NCI-H2196 treated with DMSO at 0.1 percent for 48 hours (cell line): ENCODE measurements around the gene VEZF1.
A peak's percentile ranks its signal among the peaks of the same experiment; 100 is the strongest.
"Not testable (repeated sequence)": the region's sequence is repeated elsewhere in the genome, so short reads cannot be mapped to it uniquely, and the experiment has no call there.

Source experiments
- DNase-seq: peaks from one replicate; lab custom pipeline; 2025; ENCODE audit not compliant: unreplicated experiment; lab: John Stamatoyannopoulos, UW

Gene VEZF1

DNA sequence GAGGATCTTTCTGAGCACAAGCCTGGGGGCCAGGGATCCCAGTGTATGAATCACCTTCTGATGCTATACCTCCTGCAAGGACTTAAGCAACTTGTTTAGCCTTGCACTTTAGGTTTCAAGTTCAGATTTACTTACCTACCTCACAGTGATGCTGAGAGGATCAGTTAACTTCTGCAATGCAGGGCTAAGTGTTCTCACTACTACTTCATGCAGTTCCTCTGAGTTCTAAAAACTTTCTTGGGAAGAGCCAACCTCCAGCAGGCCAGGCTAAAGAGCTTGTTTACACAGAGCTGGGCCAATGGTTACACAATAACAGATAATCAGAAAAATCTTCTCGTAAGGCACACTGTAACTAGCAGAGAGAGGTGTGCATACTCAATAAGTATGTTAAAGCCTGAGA is 13.0 kb downstream of the VEZF1 start:
- no peak for DNase-seq

DNA sequence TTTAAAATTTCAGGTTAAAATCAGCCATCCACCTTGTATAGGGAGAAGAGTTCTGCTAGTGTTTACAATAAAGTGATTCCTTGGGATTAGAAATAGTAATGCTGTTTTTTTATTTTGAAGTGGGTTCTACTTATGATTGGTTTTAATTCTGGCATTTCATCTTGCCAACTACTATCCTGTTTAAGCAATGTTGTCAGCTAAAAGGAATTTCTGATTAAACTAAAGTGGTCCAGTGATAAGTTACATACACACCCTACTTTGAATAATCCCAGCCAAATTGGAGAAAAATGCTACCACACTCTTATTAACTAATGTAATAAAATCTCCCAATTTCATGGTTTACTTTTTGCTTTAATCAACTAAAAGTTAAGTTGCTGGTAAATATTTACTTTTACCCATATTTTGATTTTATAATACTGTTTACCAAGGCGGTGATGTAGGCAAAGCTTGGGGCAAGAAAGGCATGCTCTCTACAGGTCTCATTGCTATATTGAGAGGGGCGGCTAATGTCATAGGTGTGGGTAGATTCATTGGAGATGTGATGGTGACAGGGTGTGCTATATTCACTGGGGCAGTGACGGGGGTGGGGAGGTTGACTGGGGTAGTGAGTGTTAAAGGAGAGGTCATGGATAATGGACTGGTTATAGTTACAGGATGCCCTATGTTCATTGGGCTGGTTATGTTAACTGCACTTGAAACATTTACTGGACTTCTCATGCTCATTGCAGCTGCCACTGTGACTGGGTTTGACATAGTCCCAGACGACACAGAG is 13.8 kb downstream of the VEZF1 start:
- not testable (repeated sequence) for DNase-seq

DNA sequence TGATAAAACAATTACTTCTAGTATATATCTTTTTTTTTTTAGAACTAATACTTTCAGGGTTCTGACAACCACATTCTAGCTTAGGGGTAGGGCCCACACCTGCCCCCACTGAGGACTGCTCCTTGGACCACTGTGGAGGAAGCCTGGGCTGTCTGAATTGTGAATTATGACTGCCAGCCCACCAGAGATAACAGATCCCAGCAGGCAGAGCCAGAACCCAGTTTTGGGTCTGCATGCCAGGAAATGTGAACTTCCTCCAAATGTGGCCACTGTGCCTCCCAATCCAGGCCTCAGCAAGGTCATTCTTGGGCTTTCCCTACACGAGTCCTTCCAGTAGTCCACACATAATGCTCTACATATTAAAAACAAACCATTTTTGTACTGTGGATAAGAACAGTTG is 15.9 kb downstream of the VEZF1 start:
- no peak for DNase-seq

DNA sequence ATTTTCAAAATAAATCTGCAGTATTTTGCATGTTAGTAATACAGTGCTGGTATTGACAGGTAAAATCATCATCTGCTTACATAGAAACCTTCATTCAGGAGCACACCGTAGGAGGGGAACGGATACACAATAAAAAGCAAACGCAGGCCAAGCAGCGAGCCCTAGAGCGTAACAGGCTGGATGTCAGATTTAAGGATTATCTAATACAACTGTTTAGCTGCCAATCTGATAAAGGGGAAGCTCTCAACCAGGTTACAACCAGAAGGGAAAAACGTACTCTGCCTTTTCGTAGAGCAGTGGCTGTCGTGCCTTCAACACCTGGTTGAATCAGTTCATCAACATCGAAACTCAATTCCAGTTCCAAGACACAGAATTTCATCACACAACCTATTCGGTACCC is 16.5 kb downstream of the VEZF1 start:
- DNase-seq: no peak

DNA sequence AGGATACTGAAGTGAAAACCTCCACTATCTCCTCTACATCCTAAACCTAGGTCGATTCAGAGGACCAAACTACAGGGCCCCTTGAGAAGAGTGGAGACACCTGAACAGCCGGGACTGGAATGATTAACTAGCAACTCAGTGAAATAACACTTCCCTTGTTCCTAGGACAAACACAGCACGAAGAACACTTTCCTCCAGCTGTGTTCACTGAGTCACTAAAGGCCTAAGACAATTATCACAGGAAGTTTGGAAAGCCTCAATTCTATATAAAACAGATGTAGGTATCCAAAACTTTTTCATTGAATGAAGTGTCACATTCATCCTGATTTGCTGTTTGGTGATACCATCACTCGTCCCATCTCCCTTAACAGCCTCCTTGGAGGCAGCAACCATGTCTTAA is 17.3 kb downstream of the VEZF1 start:
- no peak for DNase-seq

DNA sequence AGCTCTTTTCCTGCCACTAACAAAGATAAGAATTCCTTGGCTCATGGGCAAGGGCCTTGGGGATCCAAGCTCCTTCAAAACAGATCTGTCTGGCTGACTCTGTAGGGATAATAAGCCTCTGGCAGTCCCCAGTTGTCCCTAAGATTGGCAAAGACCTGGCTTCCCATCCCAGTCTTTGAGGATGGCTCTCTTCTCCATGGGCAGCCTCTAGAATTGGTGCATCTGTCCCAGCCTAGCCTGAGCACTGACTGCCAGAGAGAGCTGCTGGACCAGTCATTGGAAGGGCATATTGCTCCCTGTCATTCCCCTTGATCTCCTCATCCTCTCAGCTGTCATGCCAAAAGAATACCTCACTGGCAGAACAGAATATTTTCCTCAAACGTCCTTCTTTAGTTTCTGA is 19.6 kb downstream of the VEZF1 start:
- DNase-seq: no peak

DNA sequence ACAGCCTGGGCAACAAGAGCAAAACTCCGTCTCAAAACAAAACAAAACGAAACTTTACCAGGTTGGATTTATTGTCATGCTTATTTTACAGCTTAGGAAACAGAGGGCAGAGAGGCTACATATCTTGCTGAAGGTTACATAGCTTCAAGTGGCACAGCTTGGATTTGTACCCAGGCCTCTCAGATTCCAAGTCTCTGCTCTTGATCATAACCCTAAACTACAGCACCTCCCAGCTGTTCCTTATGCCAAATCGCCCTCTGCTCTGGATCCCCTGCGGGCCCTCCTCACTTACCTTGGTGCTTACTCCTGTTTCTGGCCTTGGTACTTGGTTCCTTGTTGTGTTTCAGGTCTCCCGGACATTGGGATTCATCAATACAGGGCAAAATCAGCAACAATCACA is 21.2 kb downstream of the VEZF1 start:
- DNase-seq: no peak

DNA sequence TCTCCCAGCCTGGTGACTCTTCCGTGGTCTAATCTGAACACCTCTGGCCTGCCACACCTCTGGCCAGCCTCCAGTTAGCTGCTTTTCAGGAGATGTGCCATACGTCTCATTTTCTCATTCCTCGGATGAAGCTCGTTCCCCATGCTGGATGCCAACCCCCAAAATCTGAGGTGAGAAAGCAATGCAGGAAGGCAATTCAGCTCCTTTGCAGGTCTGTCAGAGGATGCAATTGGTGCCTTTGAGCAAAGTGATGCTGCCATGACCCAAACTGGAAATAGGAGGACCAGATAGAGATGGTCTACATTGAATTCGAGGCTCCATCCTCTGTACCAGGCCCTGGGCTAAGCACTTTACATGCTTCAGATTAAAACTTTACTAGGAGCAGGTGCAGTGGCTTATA is 21.8 kb downstream of the VEZF1 start:
- DNase-seq: no peak

DNA sequence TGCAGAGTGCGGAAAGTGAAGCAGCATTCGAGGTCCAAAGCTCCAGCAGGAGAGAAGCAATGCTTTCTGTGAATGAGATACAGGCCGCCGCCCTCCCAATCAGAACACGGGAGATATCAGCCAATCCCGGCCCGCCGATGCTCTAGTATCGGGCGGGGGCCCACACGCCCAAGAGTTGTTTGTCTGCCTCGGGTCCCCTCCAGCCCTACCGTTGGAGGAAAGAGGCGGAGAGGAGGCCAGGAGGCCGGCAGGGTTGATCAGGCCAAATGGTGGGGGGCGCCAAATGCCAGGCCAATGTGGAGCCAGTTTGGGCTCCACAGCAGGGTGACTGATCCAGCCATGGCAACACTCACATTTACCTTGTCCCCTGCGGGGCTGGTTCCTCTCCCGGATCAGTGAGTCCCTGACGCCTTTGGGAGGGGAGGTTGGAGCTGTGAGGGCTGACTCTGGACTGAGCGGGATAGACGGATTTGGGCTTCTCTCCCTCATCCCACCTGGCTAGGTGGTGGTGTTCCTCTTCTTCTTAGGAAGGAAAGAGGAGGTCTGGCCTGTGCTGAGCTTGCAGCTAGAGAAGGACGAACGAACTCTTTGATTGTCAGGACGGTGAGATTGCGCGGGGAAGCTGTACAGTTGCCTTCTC is 22.4 kb downstream of the VEZF1 start:
- no peak for DNase-seq

DNA sequence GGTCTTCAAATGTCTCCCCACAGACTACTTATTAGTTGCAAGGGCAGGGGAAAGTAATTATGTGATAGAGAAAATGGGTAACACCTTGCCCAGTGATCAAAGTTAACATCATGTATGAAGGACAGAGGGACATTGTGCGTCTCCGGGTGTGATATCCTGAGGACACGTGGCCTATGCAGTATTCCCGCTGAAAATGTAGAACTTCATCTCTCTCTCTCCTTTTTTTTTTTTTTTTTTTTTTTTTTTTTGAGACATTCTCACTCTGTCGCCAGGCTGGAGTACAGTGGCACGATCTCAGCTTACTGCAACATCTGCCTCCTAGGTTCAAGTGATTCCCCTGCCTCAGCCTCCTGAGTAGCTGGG is 24.9 kb downstream of the VEZF1 start:
- no peak for DNase-seq

DNA sequence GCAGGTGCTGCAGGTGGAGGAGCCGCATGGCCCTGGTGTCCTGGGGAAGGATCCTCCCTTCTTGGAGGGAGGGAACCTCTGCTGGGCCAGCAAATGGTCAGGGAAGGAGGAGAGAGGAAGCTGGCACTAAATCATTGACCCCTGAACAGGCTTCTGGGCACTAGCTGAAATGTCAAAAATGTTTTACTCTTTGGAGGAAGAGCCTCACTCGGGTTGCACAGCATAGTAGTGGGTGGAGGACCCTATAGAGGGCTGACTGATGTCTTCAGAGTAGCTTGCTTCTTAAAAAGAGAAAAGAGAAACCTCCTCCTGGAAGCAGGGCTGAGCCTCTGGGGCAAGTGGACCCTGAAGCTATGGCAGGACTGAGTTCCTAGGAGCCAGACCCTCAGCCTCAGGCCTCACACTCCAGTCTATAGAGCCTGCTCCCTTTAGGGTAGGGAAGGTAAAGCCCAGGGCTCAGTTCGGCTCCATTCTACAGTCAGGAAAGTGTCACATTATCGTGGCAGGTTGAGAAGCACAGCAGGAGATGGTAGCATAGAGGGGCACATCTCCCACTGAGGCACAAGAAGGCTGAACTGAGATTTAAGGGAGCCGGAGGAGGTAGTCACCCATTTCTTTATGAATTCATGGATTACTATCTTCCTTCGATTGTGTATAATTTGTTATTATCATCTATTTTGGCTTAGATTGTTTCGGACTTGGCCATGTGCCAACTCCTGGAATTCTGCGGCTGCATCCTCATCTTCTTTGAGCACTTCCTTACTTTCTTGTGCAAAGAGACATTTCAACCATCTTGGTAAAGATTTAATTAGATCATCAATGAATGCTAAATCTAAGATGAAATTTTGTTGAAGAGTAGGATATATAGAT is 25.5 kb downstream of the VEZF1 start:
- no peak for DNase-seq

DNA sequence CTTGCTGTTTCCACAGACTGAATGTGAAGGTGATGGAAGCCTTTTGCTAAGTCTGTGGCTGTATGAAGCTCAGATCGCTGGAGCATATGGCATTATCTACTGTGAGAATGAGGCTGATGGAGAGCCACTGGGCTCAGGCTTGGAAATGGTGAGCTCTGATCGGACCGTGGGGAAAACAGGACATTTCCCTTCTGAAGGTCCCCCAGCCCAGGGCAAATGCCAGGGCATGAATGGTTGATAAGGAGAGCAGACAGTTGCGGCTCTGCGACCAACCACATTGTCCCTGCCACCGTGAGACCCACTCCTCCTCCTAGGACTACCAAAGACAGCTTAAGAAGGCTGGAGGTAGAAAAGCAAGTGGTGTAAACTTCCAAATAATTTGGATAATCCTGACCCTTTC is 28.1 kb downstream of the VEZF1 start:
- DNase-seq: no peak

DNA sequence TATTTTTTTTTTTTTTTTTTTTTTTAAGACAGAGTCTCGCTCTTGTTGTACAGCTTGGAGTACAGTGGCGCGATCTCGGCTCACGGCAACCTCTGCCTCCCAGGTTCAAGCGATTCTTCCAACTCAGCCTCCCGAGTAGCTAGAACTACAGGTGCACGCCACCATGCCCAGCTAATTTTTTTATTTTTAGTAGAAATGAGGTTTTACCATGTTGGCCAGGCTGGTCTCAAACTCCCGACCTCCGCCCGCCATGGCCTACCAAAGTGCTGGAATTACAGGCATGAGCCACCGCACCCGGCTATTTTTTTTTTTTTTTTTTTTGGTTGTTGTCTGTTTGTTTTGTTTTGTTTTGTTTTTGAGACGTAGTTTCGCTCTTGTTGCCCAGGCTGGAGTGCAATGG is 29.7 kb downstream of the VEZF1 start:
- not testable (repeated sequence) for DNase-seq

DNA sequence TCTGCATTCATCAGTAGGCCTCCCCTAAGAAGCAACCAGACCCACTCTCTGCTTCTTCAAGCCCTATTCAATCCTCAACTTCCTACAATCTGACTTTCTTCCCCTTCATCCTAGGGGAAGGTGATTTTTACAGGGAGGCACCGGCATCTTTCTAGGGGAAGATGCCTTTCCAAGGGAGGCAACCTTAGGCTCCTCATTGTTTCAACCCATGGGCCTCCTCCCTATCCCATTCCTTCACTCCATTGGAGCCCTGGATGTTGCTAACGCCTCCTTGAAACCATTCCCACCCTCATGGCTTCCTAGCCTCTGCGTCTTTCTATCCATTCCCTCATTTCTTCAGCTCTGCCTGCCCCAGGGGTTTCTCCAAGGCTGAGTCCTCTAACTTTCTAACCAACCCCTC is 30.2 kb downstream of the VEZF1 start:
- no peak for DNase-seq

DNA sequence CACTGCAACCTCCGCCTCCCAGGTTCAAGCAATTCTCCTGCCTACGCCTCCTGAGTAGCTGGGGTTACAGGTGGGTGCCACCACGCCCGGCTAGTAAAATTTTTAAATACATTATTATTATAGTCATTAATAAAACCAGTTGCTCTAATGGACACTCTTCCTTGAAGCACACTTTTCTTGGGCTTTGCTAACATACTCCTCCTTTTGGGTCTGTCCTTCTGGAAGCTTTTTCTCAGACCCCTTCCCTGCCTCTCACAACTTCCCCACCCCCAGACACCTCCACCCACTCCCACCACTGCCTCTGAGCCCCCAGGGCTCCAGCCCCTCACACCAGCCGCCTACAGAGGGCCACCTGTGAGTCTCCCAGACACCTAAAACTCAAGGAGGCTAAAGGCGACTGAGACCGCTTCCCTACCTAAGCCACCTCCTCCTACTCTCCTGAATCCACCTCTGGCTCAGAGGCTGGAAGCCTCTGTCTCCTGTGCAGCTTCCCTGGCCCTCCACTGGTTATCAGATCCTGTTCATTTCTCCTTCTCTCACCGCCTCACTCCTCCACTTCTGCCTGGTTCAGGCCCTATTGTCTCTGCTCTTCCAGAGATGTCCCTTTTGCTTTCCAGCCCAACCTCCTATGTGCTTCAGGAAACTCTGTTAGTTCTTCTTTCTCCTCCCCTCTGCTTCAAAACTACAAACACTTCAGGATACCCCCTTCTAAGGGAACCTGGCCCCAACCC is 30.8 kb downstream of the VEZF1 start:
- no peak for DNase-seq

DNA sequence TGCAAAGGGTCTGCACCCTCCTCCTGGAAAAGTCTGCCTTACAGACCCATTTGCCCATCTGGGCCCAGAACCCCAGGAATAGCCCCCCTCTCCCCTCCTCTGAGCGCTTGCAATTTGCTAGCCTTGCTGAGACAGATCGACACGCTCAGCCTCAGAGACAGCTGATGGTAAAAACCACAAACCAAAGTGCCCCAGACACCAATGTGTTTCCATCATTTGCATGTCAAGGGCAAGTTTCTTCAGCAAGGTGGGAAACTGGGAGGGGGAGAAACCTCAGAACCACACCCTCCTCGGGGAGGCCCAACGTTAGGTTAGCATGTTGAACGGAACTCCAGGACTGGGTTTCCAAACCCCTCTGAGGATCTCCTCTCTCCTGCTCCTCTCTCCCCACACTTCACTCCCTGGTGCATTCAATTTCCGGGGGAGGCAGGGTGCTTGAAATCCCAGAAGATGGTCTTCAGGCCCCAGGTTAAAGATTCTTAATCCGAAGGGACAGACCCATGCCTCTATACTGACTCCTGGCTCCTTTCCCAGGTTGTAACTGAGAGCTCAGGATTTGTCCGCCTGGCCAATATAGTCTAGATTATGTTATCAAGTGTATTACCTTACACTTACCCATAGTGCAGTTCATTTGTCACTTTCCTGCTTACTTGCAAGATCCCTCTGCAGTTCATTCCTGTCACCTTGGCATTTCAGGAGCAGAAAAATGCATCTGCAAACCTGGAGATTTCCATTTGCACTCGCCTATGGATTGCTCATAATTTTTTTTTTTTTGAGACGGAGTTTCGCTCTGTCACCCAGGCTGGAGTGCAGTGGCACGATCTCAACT is 31.5 kb downstream of the VEZF1 start:
- no peak for DNase-seq

DNA sequence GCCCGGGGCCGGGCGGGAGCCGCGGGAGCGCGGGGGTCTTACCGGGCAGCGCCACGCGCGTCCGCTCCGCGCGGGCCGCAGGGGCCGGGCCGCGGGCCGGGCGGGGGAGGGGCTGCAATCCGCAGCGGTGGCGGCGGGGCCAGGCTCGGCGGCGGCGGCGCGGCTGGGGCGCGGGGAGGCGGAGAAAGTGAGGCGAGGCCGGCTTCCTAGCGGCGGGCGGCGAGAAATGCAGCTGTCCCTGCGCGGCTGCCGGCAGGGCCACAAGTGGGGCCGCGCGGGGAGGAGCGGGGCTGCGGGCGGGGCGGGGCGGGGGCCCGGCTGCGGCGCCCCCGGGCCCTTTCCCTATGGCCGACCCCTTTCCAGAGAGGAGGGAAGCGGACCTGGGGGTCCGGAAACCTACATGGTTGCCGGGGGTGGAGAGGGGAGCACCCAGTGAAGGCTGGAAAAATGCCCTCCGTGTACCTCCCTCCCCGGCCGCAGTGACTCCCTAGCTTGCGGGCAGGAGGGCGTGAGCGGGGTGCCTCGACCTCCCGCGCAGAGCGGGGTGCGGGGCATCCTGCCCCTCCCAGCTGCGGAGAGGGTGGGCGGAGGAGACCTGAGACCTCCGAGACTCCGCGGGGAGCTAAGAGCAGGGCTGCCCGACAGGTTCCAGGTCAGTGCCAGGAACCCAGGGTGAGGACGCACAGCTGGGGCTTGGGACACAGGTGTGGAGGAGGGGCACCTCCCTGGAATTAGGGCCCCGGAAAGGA is 32.7 kb downstream of the VEZF1 start, which contains the start of gene CUEDC1:
CUEDC1 (minus strand) TSS at position 230 of the 749 bp plus-strand sequence. CDS start 69,848 bp downstream, outside the sequence.
- DNase-seq: peak; percentile 45

DNA sequence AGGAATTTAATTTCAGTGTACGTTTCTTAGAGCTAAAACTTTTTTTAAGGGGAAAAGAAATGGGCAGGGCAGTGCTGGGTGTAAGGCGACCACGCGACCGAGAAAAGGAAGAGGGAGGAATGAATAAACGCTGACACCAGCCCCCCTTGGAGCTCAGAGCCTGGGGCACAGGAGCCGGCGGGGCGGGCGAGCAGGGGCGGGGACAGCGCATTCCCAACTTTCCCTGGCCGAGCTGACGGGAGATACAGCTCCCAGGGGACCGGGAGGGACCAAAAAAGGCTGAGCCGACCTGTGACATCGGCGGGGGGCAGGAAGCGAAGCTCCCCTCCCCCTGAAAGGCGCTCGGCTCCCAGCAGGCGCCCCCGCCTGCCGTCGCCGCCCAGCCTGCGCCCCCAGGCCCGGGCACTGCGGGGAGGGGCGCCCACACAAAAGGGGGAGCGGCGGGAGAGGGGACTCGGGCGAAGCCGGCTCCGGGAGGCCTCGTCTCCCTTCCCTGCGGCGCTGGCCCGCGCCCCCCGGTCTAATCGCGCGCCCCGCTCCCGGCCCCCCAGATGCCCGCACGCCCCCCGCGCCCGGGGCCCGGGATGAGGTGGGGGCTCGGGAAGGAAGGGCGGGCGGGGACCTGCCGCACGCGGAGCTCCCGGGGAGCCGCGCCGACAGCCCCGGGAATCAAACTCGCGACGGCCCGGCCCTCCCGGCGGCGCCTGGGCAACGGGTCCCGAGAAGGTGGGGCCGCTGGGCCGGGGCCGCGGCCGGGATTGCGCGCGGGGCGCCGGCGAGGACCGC is 33.5 kb downstream of the VEZF1 start:
- DNase-seq: no peak
